Subcutaneous preadipocyte (primary cell): ENCODE measurements around the gene RLN1. TPM values are rescaled to one million over a fixed set of nuclear protein-coding genes. Genes with fewer than 3 reads are reported as not detected.

ENCODE experiments used
- small RNA-seq: library from RNA; depleted of rRNA; stranded (forward); fragments of <200 nt; gene quantifications from one replicate; pipeline ENCODE3, GENCODE V24; 2012
- total RNA-seq: library from RNA; depleted of rRNA; stranded (reverse); fragments of >200 nt; gene quantifications from 2 replicates; pipeline ENCODE4 v1.2.3, GENCODE V29; 2012

Gene RLN1
- total RNA-seq, result not detected in 2 replicates

GRCh38 chr9:5338992-5339981 lies at the start of gene RLN1:
RLN1 (minus strand) TSS chr9:5339876; CDS start chr9:5339746, 130 bp downstream.

GRCh38 chr9:5303840-5304795 lies 35.6 kb downstream of the RLN1 start, which contains the start of gene RLN2:
RLN2 (minus strand) TSS chr9:5304716; CDS start chr9:5304580, 136 bp downstream.

Small RNA genes within 50 kb of the gene (small RNA-seq; reads per million reads assigned to genes)
- gene AL135786.1 (not detected), gene HMGN2P31 (not detected)

Other genes starting within 250 kb of the RLN1 start
- gene INSL6, start 154.2 kb downstream of the RLN1 start, total RNA-seq, result not detected in 2 replicates
- gene INSL4, start 108.5 kb downstream of the RLN1 start, total RNA-seq, result not detected in 2 replicates
- not detected in 2 replicates for gene RLN2, start 35.2 kb downstream of the RLN1 start, total RNA-seq
- 13.2 and 17.6 TPM in 2 replicates for gene PLGRKT, start 98.0 kb upstream of the RLN1 start, total RNA-seq
- 1.8 TPM in 1 of 2 replicates, not detected in the other for gene CD274, start 110.7 kb upstream of the RLN1 start, total RNA-seq
- gene PDCD1LG2, start 170.7 kb upstream of the RLN1 start, total RNA-seq, result 4.4 and 8.2 TPM in 2 replicates